Measurements from ENCODE around the gene NPPC. TPM values are rescaled to one million over a fixed set of nuclear protein-coding genes. Genes with fewer than 3 reads are reported as not detected.

NPPC gene
- total and polyA plus RNA-seq, 7 experiments from 2014 or later: 0.58 TPM; not detected in 6

GRCh38 chr2:231961349-231962166, 35.4 kb upstream of the NPPC start, which contains the start of gene DIS3L2:
Gene DIS3L2 (plus strand): TSS chr2:231961713. CDS start chr2:232014928, 53,215 bp downstream.
- POLR2A ChIA-PET: interaction anchor here (0.6 to 1.3 kb wide), 3 partner anchors 13 to 354 kb away, joined by 3 to 5 read pairs (median 3); no protein-coding TSS in a partner anchor
- Mint-ChIP-seq H3K4me1 (peaks cover 22 to 52% (median 45%) of the 10 kb centered on the region in 7 donors), H3K36me3 (peaks cover 0 to 9% (median 0%) of the 10 kb centered on the region in 5 donors), H3K4me3 (peak within 1 kb of the TSS; percentile 83 to 96 (median 91)), H3K27ac (peak within 1 kb of the TSS; percentile 78 to 96 (median 94)), H3K9me3 (peaks cover 0 to 4% (median 0%) of the 10 kb centered on the region in 11 donors), H3K27me3 (peaks cover 0 to 3% (median under 1%) of the 10 kb centered on the region in 5 donors)
- CTCF ChIA-PET: interaction anchor here (0.6 kb wide), 1 partner anchor 433 kb away, joined by 8 read pairs; no protein-coding TSS in a partner anchor
- DNase-seq (peak; percentile 66 to 83 (median 81)), ATAC-seq (peak; percentile 96)
- intact Hi-C loops (cut with micrococcal nuclease): loop anchor here (1.0 to 10.0 kb wide), 6 partner anchors 180 to 1606 kb away; partner anchors contain the start of genes EIF4E2 (in 2 of the 2), PDE6D (in 2 of the 2), TIGD1 (in 2 of the 2) and PSMD1 (in 1 of the 2)
- Histone ChIP-seq H3K27me3 (ENCODE audit: control insufficient read depth in 2 of 2, insufficient read depth in 2 of 2, low read length in 2 of 2) (no peaks in the 10 kb centered on the region), H3K4me3 (ENCODE audit: low read length) (peak within 1 kb of the TSS; percentile 79), H3K9me3 (ENCODE audit: control insufficient read depth in 2 of 3, low read length in 3 of 3) (no peaks in the 10 kb centered on the region), H3K36me3 (ENCODE audit: control insufficient read depth in 2 of 3, insufficient read depth in 3 of 3, low read length in 3 of 3) (peaks cover 0 to 5% (median 0%) of the 10 kb centered on the region in 3 experiments), H3K27ac (ENCODE audit: low read depth, low read length) (peak within 1 kb of the TSS; percentile 77), H3K4me1 (ENCODE audit: control insufficient read depth in 2 of 2, insufficient read depth in 2 of 2, low read length in 2 of 2) (peaks cover 14 to 17% of the 10 kb centered on the region in 2 donors)

- no peak for ATAC-seq
- Histone ChIP-seq H3K27ac (ENCODE audit: low read depth, low read length) (peak overlapping the region; percentile 77), H3K4me3 (ENCODE audit: low read length) (peak overlapping the region; percentile 79), H3K27me3 (ENCODE audit: control insufficient read depth in 2 of 2, insufficient read depth in 2 of 2, low read length in 2 of 2) (no peaks in the 10 kb centered on the region), H3K9me3 (ENCODE audit: control insufficient read depth in 2 of 3, low read length in 3 of 3) (no peaks in the 10 kb centered on the region), H3K4me1 (ENCODE audit: control insufficient read depth in 2 of 2, insufficient read depth in 2 of 2, low read length in 2 of 2) (peaks cover 14 to 17% of the 10 kb centered on the region in 2 donors), H3K36me3 (ENCODE audit: control insufficient read depth in 2 of 3, insufficient read depth in 3 of 3, low read length in 3 of 3) (peaks cover 0 to 5% (median 0%) of the 10 kb centered on the region in 3 experiments)
- peaks cover 1 to 10% (median 7%) of the 10 kb centered on the region in 5 donors for H3K27me3 Mint-ChIP-seq
- peak overlapping the region; percentile 83 to 96 (median 91) for H3K4me3 Mint-ChIP-seq
- DNase-seq: no peak
- peaks cover 0 to 4% (median 0%) of the 10 kb centered on the region in 11 donors for H3K9me3 Mint-ChIP-seq
- H3K4me1 Mint-ChIP-seq: peaks cover 22 to 48% (median 43%) of the 10 kb centered on the region in 7 donors
- POLR2A ChIA-PET: interaction anchor here (0.6 to 1.3 kb wide), 3 partner anchors 12 to 355 kb away, joined by 3 to 5 read pairs (median 3); no protein-coding TSS in a partner anchor
- H3K36me3 Mint-ChIP-seq: peaks cover 0 to 9% (median 0%) of the 10 kb centered on the region in 5 donors
- intact Hi-C loops (cut with micrococcal nuclease): loop anchor here (1.0 to 10.0 kb wide), 6 partner anchors 180 to 1606 kb away; partner anchors contain the start of genes EIF4E2 (in 2 of the 2), PDE6D (in 2 of the 2), TIGD1 (in 2 of the 2) and PSMD1 (in 1 of the 2)
- H3K27ac Mint-ChIP-seq: peak overlapping the region; percentile 78 to 96 (median 92)
- CTCF ChIA-PET: no interaction called here
Measured at GRCh38 chr2:231960810-231961348, 34.7 kb upstream of the NPPC start.

GRCh38 chr2:231957913-231958763, 31.9 kb upstream of the NPPC start:
- Histone ChIP-seq H3K36me3 (ENCODE audit: control insufficient read depth in 2 of 3, insufficient read depth in 3 of 3, low read length in 3 of 3) (peaks cover 0 to 5% (median 0%) of the 10 kb centered on the region in 3 experiments), H3K9me3 (ENCODE audit: control insufficient read depth in 2 of 3, low read length in 3 of 3) (no peaks in the 10 kb centered on the region), H3K4me1 (ENCODE audit: control insufficient read depth in 2 of 2, insufficient read depth in 2 of 2, low read length in 2 of 2) (peaks cover 10 to 17% of the 10 kb centered on the region in 2 donors), H3K27ac (ENCODE audit: low read depth, low read length) (no peak overlapping the region), H3K4me3 (ENCODE audit: low read length) (no peak overlapping the region), H3K27me3 (ENCODE audit: control insufficient read depth in 2 of 2, insufficient read depth in 2 of 2, low read length in 2 of 2) (no peaks in the 10 kb centered on the region)
- Mint-ChIP-seq H3K27me3 (peaks cover 11 to 30% (median 13%) of the 10 kb centered on the region in 5 donors), H3K36me3 (peaks cover 0 to 7% (median 0%) of the 10 kb centered on the region in 5 donors), H3K4me3 (peak overlapping the region in 1 of 10 donors; percentile 6), H3K27ac (peak overlapping the region in 1 of 9 donors; percentile 20), H3K4me1 (peaks cover 9 to 20% (median 17%) of the 10 kb centered on the region in 7 donors), H3K9me3 (peaks cover 0 to 4% (median 0%) of the 10 kb centered on the region in 11 donors)
- DNase-seq (no peak), ATAC-seq (no peak)
- ChIA-PET POLR2A (interaction anchor here (0.9 kb wide), 1 partner anchor 14 kb away, joined by 3 read pairs; no protein-coding TSS in a partner anchor), CTCF (interaction anchor here (0.6 kb wide), 1 partner anchor 167 kb away, joined by 3 read pairs; no protein-coding TSS in a partner anchor)
- intact Hi-C loops (cut with micrococcal nuclease): no loop called here

GRCh38 chr2:231955758-231956472, 29.7 kb upstream of the NPPC start:
- H3K27me3 Mint-ChIP-seq: peaks cover 13 to 39% (median 16%) of the 10 kb centered on the region in 5 donors
- peak overlapping the region in 1 of 9 donors; percentile 51 for H3K27ac Mint-ChIP-seq
- Histone ChIP-seq H3K4me3 (ENCODE audit: low read length) (no peak overlapping the region), H3K27ac (ENCODE audit: low read depth, low read length) (no peak overlapping the region), H3K9me3 (ENCODE audit: control insufficient read depth in 2 of 3, low read length in 3 of 3) (no peaks in the 10 kb centered on the region), H3K36me3 (ENCODE audit: control insufficient read depth in 2 of 3, insufficient read depth in 3 of 3, low read length in 3 of 3) (no peaks in the 10 kb centered on the region), H3K4me1 (ENCODE audit: control insufficient read depth in 2 of 2, insufficient read depth in 2 of 2, low read length in 2 of 2) (peaks cover 2 to 4% of the 10 kb centered on the region in 2 donors), H3K27me3 (ENCODE audit: control insufficient read depth in 2 of 2, insufficient read depth in 2 of 2, low read length in 2 of 2) (no peaks in the 10 kb centered on the region)
- peaks cover 0 to 4% (median 0%) of the 10 kb centered on the region in 11 donors for H3K9me3 Mint-ChIP-seq
- peaks cover 2 to 6% (median 4%) of the 10 kb centered on the region in 7 donors for H3K4me1 Mint-ChIP-seq
- intact Hi-C loops (cut with micrococcal nuclease): no loop called here
- peaks cover 0 to 3% (median 0%) of the 10 kb centered on the region in 5 donors for H3K36me3 Mint-ChIP-seq
- ATAC-seq: no peak
- DNase-seq: no peak
- CTCF ChIA-PET: interaction anchor here (0.7 kb wide), 1 partner anchor 332 kb away, joined by 4 read pairs; no protein-coding TSS in a partner anchor
- POLR2A ChIA-PET: no interaction called here
- H3K4me3 Mint-ChIP-seq: no peak overlapping the region

- intact Hi-C loops (cut with micrococcal nuclease): no loop called here
- Histone ChIP-seq H3K27me3 (ENCODE audit: control insufficient read depth in 2 of 2, insufficient read depth in 2 of 2, low read length in 2 of 2) (no peaks in the 10 kb centered on the region), H3K36me3 (ENCODE audit: control insufficient read depth in 2 of 3, insufficient read depth in 3 of 3, low read length in 3 of 3) (no peaks in the 10 kb centered on the region), H3K27ac (ENCODE audit: low read depth, low read length) (no peak overlapping the region), H3K4me1 (ENCODE audit: control insufficient read depth in 2 of 2, insufficient read depth in 2 of 2, low read length in 2 of 2) (no peaks in the 10 kb centered on the region), H3K4me3 (ENCODE audit: low read length) (no peak overlapping the region), H3K9me3 (ENCODE audit: control insufficient read depth in 2 of 3, low read length in 3 of 3) (no peaks in the 10 kb centered on the region)
- Mint-ChIP-seq H3K9me3 (peaks cover 0 to 4% (median 0%) of the 10 kb centered on the region in 11 donors), H3K4me3 (no peak overlapping the region), H3K36me3 (peaks cover 0 to 3% (median 0%) of the 10 kb centered on the region in 5 donors), H3K27me3 (peaks cover 13 to 41% (median 18%) of the 10 kb centered on the region in 5 donors), H3K27ac (no peak overlapping the region), H3K4me1 (no peaks in the 10 kb centered on the region)
- no peak for ATAC-seq
- no peak for DNase-seq
- POLR2A ChIA-PET: no interaction called here
- CTCF ChIA-PET: no interaction called here
Measured at GRCh38 chr2:231951452-231952035, 25.3 kb upstream of the NPPC start.

Measured in naive thymus-derived CD4-positive, alpha-beta T cell (primary cell).